Measurements from ENCODE around the gene SCPEP1. TPM values are rescaled to one million over a fixed set of nuclear protein-coding genes. Genes with fewer than 3 reads are reported as not detected.

The SCPEP1 gene
- total RNA-seq, 2 experiments from 2014 or later, result 21.0 to 47.6 TPM

DNA sequence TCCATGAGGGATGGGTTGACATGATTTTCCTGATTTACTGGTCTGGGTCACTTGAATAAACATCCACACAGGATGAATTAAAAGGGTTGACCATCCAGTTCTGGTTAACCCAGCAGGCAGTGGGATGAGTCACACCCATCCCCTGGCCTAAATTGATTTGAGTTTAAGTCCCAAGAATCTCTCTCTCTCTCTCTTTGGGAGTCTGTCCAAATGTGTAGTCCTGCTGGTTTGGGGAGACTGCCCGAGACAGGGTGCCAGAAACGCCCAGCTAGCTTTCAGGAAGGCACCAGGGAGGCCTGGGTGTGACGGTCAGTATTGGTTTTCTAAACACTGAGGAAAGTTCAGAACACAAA, 38.8 kb downstream of the SCPEP1 start:
- peaks cover 41% of the 10 kb centered on the region for H3K27me3 Mint-ChIP-seq
- no peaks in the 10 kb centered on the region for H3K9me3 Mint-ChIP-seq (ENCODE audit: low read depth)
- no peak overlapping the region for H3K4me3 Mint-ChIP-seq
- CTCF ChIA-PET, result no interaction called here
- H3K27ac Mint-ChIP-seq, result no peak overlapping the region
- ATAC-seq (no peak), DNase-seq (no peak)
- H3K36me3 Mint-ChIP-seq, result no peaks in the 10 kb centered on the region
- no peaks in the 10 kb centered on the region for H3K4me1 Mint-ChIP-seq

DNA sequence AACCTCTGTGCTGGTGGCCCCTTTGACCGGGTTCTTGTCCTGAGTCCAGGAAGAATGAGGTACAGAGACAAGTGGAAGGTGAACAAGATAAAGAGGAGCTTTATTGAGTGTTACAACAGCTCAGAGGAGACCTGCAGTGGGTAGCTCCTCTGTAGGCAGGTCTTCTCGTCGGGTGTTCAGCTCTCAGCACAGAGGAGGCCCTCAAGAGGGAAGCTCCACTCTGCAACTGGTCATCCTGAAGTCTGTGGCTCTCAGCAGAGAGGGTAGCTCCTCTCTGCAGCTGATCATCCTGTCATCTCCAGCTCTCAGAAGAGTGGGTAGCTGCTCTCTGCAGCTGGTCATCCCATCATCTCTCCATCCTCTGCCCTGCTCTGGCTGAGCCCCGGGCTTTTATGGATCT, 39.7 kb downstream of the SCPEP1 start:
- Mint-ChIP-seq H3K9me3 (ENCODE audit: low read depth) (no peaks in the 10 kb centered on the region), H3K36me3 (no peaks in the 10 kb centered on the region), H3K27ac (no peak overlapping the region), H3K4me3 (no peak overlapping the region), H3K27me3 (peaks cover 43% of the 10 kb centered on the region), H3K4me1 (no peaks in the 10 kb centered on the region)
- no peak for DNase-seq
- CTCF ChIA-PET, result no interaction called here
- ATAC-seq, result no peak

DNA sequence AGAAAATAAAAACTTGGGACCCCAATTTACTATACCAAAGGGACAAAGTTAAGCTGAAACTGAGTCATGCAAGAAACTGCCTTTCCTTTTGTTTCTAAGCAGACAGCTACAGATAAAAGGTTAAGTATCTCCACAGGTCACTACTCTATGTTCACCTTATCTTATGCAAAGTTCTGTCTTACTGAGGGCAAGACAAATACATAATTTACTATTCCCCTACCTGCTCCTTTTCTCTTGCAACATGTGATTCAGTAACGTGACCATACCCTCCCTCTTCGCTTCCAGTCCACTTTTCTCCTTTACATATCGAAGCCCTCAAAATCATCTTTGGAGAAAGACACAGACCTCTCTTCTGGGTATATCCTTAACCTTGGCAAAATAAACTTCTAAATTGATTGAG, 42.3 kb downstream of the SCPEP1 start:
- no peak overlapping the region for H3K27ac Mint-ChIP-seq
- ATAC-seq (no peak), DNase-seq (no peak)
- no peaks in the 10 kb centered on the region for H3K36me3 Mint-ChIP-seq
- no peaks in the 10 kb centered on the region for H3K4me1 Mint-ChIP-seq
- CTCF ChIA-PET, result no interaction called here
- H3K27me3 Mint-ChIP-seq, result peaks cover 53% of the 10 kb centered on the region
- no peak overlapping the region for H3K4me3 Mint-ChIP-seq
- H3K9me3 Mint-ChIP-seq (ENCODE audit: low read depth), result no peaks in the 10 kb centered on the region

DNA sequence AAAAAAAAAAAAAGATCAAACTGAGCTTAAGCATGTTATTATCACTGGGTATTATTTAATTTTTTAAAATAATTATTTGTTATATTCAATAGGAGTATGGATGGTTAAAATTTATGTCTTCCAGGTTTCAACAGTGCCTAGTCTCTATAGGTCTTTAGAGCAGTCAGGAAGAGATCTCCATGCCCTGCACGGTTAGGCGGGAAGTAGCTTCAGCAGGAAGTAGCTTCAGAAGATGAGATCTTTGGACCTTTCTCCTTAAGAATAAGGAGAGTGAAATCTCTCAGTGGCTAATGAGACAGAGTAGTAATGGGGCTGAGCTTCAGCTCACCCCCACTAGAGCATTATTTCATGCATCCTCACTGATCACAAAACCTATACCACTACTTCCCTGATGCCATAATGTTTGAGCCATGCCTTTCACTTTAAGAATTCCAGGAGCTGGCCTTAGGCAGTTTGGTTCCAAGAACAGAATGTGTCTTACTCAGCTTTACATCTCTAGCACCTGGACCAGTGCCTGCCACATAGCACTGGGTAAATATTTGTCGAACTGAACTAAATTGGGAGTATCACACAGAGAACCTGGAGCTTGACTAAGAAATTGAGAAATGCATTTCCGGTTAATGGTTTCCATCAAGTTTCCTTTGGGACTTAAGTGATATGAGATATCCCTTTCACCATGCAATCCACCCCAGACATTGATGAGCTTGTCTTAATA, 43.5 kb downstream of the SCPEP1 start:
- ATAC-seq, result no peak
- CTCF ChIA-PET, result interaction anchor here (0.7 to 0.9 kb wide), 2 partner anchors 25 to 34 kb away, joined by 3 read pairs; no protein-coding TSS in a partner anchor
- no peak overlapping the region for H3K4me3 Mint-ChIP-seq

DNA sequence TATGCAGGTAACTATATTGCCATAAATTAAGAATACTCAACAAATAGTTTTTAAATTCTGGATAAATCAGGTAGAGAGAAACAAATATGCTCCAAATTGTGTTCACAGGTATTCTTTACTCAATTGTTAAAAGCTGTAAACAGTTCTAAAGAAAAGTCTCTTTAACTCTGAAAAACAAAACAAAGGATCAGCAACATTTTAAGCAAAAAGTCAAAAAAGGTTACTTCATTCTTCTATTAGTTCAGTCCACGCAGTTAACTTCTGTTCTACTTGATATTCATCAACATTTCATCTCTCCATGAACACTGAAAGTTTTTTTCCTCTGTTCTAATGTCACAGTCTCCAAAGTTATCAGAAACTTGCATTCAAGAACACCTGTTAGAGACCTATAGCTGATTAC, 47.9 kb downstream of the SCPEP1 start:
- CTCF ChIA-PET, result no interaction called here
- H3K4me3 Mint-ChIP-seq, result no peak overlapping the region
- peaks cover 1% of the 10 kb centered on the region for H3K36me3 Mint-ChIP-seq
- no peaks in the 10 kb centered on the region for H3K4me1 Mint-ChIP-seq
- H3K9me3 Mint-ChIP-seq (ENCODE audit: low read depth), result peaks cover 9% of the 10 kb centered on the region
- no peak overlapping the region for H3K27ac Mint-ChIP-seq
- no peak for ATAC-seq
- peaks cover 42% of the 10 kb centered on the region for H3K27me3 Mint-ChIP-seq
- no peak for DNase-seq

More for the DNA sequence above, 43.5 kb downstream of the SCPEP1 start:
- DNase-seq, result no peak
- peaks cover 1% of the 10 kb centered on the region for H3K36me3 Mint-ChIP-seq
- peaks cover 4% of the 10 kb centered on the region for H3K9me3 Mint-ChIP-seq (ENCODE audit: low read depth)
- H3K27ac Mint-ChIP-seq, result no peak overlapping the region
- no peaks in the 10 kb centered on the region for H3K4me1 Mint-ChIP-seq
- peaks cover 58% of the 10 kb centered on the region for H3K27me3 Mint-ChIP-seq

DNA sequence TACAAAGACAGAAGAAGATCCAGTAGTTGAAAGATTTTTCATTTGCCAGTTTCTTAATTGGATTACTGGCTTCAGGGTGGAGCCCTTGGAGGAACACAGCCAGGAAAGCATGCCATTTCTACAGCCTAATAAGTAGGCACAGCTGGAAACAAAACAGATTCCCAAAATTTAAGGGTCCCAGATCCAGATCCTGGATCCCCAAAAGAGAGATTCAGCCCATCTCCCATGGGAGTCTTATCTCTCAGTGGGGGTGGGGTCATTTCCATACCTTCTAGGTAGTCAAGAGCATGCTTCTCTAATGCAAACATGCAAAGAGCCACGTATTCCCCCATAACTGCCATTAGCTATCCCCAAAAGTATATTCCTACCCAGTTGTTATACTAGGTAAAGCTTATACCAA, 49.9 kb downstream of the SCPEP1 start:
- Mint-ChIP-seq H3K4me3 (no peak overlapping the region), H3K36me3 (peaks cover 1% of the 10 kb centered on the region), H3K4me1 (no peaks in the 10 kb centered on the region), H3K27me3 (peaks cover 34% of the 10 kb centered on the region), H3K9me3 (ENCODE audit: low read depth) (peaks cover 9% of the 10 kb centered on the region), H3K27ac (no peak overlapping the region)
- CTCF ChIA-PET, result no interaction called here
- DNase-seq (no peak), ATAC-seq (no peak)

DNA sequence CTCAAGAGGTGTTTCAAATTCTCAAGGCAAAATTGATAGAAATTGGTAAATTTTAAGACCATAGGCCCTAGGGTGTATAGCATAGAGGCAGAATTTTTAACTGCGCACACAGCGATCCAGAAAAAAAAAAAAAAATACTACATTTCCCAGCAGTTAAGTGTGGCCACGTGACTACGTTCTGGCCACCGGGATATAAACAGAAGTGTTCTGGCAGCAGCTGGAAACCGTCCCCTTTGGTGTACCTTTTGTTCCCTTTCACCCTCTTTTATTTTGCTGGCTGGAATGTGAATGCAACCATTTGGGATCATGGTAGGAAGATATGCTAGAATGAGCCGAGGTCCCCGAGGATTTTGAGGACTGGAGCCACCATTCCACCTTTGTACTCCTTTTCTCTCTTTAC, 54.4 kb downstream of the SCPEP1 start:
- ATAC-seq (no peak), DNase-seq (no peak)
- peaks cover 34% of the 10 kb centered on the region for H3K27me3 Mint-ChIP-seq
- H3K27ac Mint-ChIP-seq, result no peak overlapping the region
- H3K4me1 Mint-ChIP-seq, result no peaks in the 10 kb centered on the region
- H3K4me3 Mint-ChIP-seq, result no peak overlapping the region
- CTCF ChIA-PET, result no interaction called here
- H3K36me3 Mint-ChIP-seq, result no peaks in the 10 kb centered on the region
- peaks cover 4% of the 10 kb centered on the region for H3K9me3 Mint-ChIP-seq (ENCODE audit: low read depth)

GRCh38 chr17:57033296-57033695, 55.4 kb downstream of the SCPEP1 start:
- H3K36me3 Mint-ChIP-seq, result no peaks in the 10 kb centered on the region
- no peak overlapping the region for H3K4me3 Mint-ChIP-seq
- peaks cover 3% of the 10 kb centered on the region for H3K9me3 Mint-ChIP-seq (ENCODE audit: low read depth)
- H3K27me3 Mint-ChIP-seq, result peaks cover 38% of the 10 kb centered on the region
- CTCF ChIA-PET, result no interaction called here
- no peaks in the 10 kb centered on the region for H3K4me1 Mint-ChIP-seq
- DNase-seq (no peak), ATAC-seq (no peak)
- no peak overlapping the region for H3K27ac Mint-ChIP-seq

- no peaks in the 10 kb centered on the region for H3K9me3 Mint-ChIP-seq (ENCODE audit: low read depth)
- CTCF ChIA-PET, result no interaction called here
These were observed 57.1 kb downstream of the SCPEP1 start for GRCh38 chr17:57034807-57035754.

GRCh38 chr17:57035971-57036481, 58.1 kb downstream of the SCPEP1 start:
- Mint-ChIP-seq H3K27me3 (peaks cover 50% of the 10 kb centered on the region), H3K36me3 (no peaks in the 10 kb centered on the region), H3K4me1 (no peaks in the 10 kb centered on the region), H3K27ac (no peak overlapping the region), H3K9me3 (ENCODE audit: low read depth) (no peaks in the 10 kb centered on the region), H3K4me3 (no peak overlapping the region)
- CTCF ChIA-PET, result no interaction called here
- ATAC-seq (no peak), DNase-seq (no peak)

More at GRCh38 chr17:57034807-57035754, 57.1 kb downstream of the SCPEP1 start:
- no peak overlapping the region for H3K4me3 Mint-ChIP-seq
- no peaks in the 10 kb centered on the region for H3K36me3 Mint-ChIP-seq
- H3K4me1 Mint-ChIP-seq, result no peaks in the 10 kb centered on the region
- no peak for ATAC-seq
- no peak overlapping the region for H3K27ac Mint-ChIP-seq
- peaks cover 41% of the 10 kb centered on the region for H3K27me3 Mint-ChIP-seq
- DNase-seq, result no peak

- no peaks in the 10 kb centered on the region for H3K36me3 Mint-ChIP-seq
- CTCF ChIA-PET, result no interaction called here
- H3K27ac Mint-ChIP-seq, result no peak overlapping the region
- DNase-seq (no peak), ATAC-seq (no peak)
- peaks cover 57% of the 10 kb centered on the region for H3K27me3 Mint-ChIP-seq
- no peaks in the 10 kb centered on the region for H3K4me1 Mint-ChIP-seq
- H3K9me3 Mint-ChIP-seq (ENCODE audit: low read depth), result no peaks in the 10 kb centered on the region
- no peak overlapping the region for H3K4me3 Mint-ChIP-seq
These were observed 59.5 kb downstream of the SCPEP1 start for GRCh38 chr17:57037411-57037810.

- Mint-ChIP-seq H3K36me3 (no peaks in the 10 kb centered on the region), H3K4me1 (no peaks in the 10 kb centered on the region)
These were observed 60.6 kb downstream of the SCPEP1 start for GRCh38 chr17:57038486-57038885.

DNA sequence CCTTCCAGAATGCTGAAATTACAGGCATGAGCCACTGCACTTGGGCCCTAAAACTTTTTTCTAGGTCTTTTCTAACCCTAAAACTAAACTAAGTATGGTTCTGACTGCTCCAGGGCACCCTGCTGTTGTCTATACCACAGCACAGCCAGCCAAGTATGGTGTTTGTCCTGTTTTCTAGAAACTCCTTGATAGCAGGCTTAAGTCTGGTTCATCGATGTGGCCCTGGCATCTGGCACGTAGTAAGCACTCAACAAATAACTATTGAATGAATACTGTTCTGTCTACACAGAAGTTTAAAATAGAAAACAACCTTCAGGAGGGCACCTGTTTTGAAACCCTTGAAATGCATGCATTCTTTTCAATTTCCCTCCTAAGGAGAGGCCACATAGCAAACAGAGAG, 62.6 kb downstream of the SCPEP1 start:
- ATAC-seq (no peak), DNase-seq (no peak)
- H3K9me3 Mint-ChIP-seq (ENCODE audit: low read depth), result no peaks in the 10 kb centered on the region
- H3K27me3 Mint-ChIP-seq, result peaks cover 75% of the 10 kb centered on the region
- peaks cover 6% of the 10 kb centered on the region for H3K4me1 Mint-ChIP-seq
- CTCF ChIA-PET, result no interaction called here
- H3K27ac Mint-ChIP-seq, result no peak overlapping the region
- H3K36me3 Mint-ChIP-seq, result peaks cover 2% of the 10 kb centered on the region
- no peak overlapping the region for H3K4me3 Mint-ChIP-seq

More at GRCh38 chr17:57038486-57038885, 60.6 kb downstream of the SCPEP1 start:
- no peak overlapping the region for H3K27ac Mint-ChIP-seq
- ATAC-seq, result no peak
- no peaks in the 10 kb centered on the region for H3K9me3 Mint-ChIP-seq (ENCODE audit: low read depth)
- no peak for DNase-seq
- peaks cover 64% of the 10 kb centered on the region for H3K27me3 Mint-ChIP-seq
- no peak overlapping the region for H3K4me3 Mint-ChIP-seq
- CTCF ChIA-PET, result no interaction called here

GRCh38 chr17:57043276-57043675, 65.3 kb downstream of the SCPEP1 start:
- CTCF ChIA-PET, result no interaction called here
- no peak overlapping the region for H3K27ac Mint-ChIP-seq
- H3K4me3 Mint-ChIP-seq, result no peak overlapping the region
- H3K27me3 Mint-ChIP-seq, result peaks cover 78% of the 10 kb centered on the region
- DNase-seq, result no peak
- peaks cover 2% of the 10 kb centered on the region for H3K36me3 Mint-ChIP-seq
- no peaks in the 10 kb centered on the region for H3K9me3 Mint-ChIP-seq (ENCODE audit: low read depth)
- H3K4me1 Mint-ChIP-seq, result peaks cover 23% of the 10 kb centered on the region
- ATAC-seq, result no peak

All from activated CD8-positive, alpha-beta memory T cell treated with anti-CD3 and anti-CD28 coated beads, Interleukin-2, amount 10 ng/mL, durations not matched to agents 7 days and 5 days (primary cell).